Skeletal muscle tissue (tissue), 5 donors: ENCODE results near the gene ADCY6. TPM values are rescaled to one million over a fixed set of nuclear protein-coding genes. Genes with fewer than 3 reads are reported as not detected.
"Not testable (repeated sequence)": the region's sequence is repeated elsewhere in the genome, so short reads cannot be mapped to it uniquely, and the experiment has no call there.

Source experiments
- H3K27ac ChIP-seq: one replicate; pipeline ENCODE4 v1.7.0; 2013; ENCODE audit warnings: mild to moderate bottlenecking, low read depth, low read length, inconsistent platforms
- H3K27me3 ChIP-seq, 3 donors: one replicate each; pipeline ENCODE4 v1.7.0; 2013; ENCODE audit warnings: low read length in 3 of 3; ENCODE audit not compliant: control insufficient read depth in 3 of 3, insufficient read depth in 3 of 3
- H3K36me3 ChIP-seq, 3 donors: one replicate each; pipeline ENCODE4 v1.7.0; 2013; ENCODE audit warnings: low read length in 3 of 3; ENCODE audit not compliant: control insufficient read depth in 3 of 3, insufficient read depth in 3 of 3
- H3K4me1 ChIP-seq, 3 donors: one replicate each; pipeline ENCODE4 v1.7.0; 2013; ENCODE audit warnings: low read length in 3 of 3, mild to moderate bottlenecking in 3 of 3; ENCODE audit not compliant: control insufficient read depth in 3 of 3, insufficient read depth in 3 of 3
- H3K4me3 ChIP-seq, 3 donors: one replicate each; pipeline ENCODE4 v1.7.0; 2013; ENCODE audit warnings: low read length in 3 of 3
- H3K9ac ChIP-seq, 3 donors: one replicate each; pipeline ENCODE4 v1.7.0; 2013; ENCODE audit warnings: low read length in 3 of 3, mild to moderate bottlenecking in 3 of 3, moderate library complexity in 2 of 3, low read depth in 1 of 3
- H3K9me3 ChIP-seq, 3 donors: one replicate each; pipeline ENCODE4 v1.7.0; 2013; ENCODE audit warnings: low read length in 3 of 3; ENCODE audit not compliant: control insufficient read depth in 3 of 3
- small RNA-seq: library from RNA; depleted of rRNA; stranded (forward); fragments of <200 nt; gene quantifications from one replicate; pipeline ENCODE3, GENCODE V24; 2014
- total RNA-seq: library from RNA; depleted of rRNA; stranded (reverse); fragments of >200 nt; gene quantifications from one replicate; pipeline ENCODE4 v1.2.3, GENCODE V29; 2014
- donor health status: Osteomylitis.

Gene ADCY6
- total RNA-seq, 1 donor from 2014 or later, result 37.6 TPM

DNA sequence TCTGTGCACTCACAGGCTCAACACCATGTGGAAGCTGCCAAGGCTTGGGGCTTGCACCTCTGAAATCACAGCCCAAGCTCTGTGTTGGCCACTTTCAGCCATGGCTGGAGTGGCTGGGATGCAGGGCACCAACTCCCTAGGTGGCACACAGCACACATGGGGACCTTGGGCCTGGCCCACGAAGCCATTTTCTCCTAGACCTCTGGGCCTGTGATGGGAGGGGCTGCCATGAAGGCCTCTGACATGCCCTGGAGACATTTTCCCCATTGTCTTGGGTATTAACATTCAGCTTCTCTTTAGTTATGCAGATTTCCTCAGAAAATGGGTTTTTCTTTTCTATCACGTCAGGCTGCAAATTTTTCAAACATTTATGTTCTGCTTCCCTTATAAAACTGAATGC, 68.7 kb downstream of the ADCY6 start:
- not testable (repeated sequence) for H3K9ac ChIP-seq, H3K9me3 ChIP-seq, H3K27me3 ChIP-seq, H3K4me3 ChIP-seq, H3K27ac ChIP-seq, H3K36me3 ChIP-seq
- H3K4me1 ChIP-seq, result peaks cover 8 to 14% (median 10%) of the 10 kb centered on the region in 3 donors

DNA sequence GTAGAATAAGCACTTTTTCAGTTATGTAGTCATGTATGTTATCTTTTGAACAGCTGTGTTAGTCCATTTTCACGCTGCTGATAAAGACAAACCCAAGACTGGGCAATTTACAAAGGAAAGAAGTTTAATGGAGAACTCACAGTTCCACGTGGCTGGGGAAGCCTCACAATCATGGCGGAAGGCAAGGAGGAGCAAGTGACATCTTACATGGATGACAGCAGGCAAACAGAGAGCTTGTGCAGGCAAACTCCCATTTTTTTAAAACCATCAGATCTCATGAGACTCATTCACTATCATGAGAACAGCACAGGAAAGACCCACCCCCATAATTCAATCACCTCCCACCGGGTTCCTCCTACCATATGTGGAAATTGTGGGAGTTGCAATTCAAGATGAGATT, 69.9 kb downstream of the ADCY6 start:
- H3K9ac ChIP-seq, H3K4me3 ChIP-seq, H3K27me3 ChIP-seq, H3K36me3 ChIP-seq, H3K27ac ChIP-seq, H3K9me3 ChIP-seq: not testable (repeated sequence)
- peaks cover 19 to 24% (median 21%) of the 10 kb centered on the region in 3 donors for H3K4me1 ChIP-seq

DNA sequence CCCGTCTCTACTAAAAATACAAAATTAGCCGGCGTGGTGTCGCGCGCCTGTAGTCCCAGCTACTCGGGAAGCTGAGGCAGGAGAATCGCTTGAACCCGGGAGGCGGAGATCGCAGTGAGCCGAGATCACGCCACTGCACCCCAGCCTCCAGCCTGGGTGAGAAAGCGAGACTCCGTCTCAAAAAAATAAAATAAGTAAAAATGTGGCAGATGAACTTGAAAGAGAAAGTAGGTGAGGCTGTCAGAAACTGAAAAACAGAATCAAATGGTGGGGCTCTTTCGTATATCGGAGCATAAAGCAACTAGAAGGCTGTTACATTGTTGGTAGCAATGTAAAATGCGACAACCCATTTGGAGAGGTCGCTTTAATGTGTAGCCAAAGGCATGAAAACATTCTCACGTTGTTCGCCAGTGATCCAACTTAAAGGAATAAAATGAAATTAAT, 71.6 kb downstream of the ADCY6 start:
- Histone ChIP-seq H3K4me3 (peak overlapping the region; percentile 78 to 83 (median 80)), H3K27ac (peak overlapping the region; percentile 90), H3K9me3 (no peaks in the 10 kb centered on the region), H3K36me3 (peaks cover 0 to 6% (median 6%) of the 10 kb centered on the region in 3 donors), H3K27me3 (no peaks in the 10 kb centered on the region), H3K4me1 (peaks cover 27 to 31% (median 27%) of the 10 kb centered on the region in 3 donors), H3K9ac (peak overlapping the region; percentile 71 to 99 (median 79))

DNA sequence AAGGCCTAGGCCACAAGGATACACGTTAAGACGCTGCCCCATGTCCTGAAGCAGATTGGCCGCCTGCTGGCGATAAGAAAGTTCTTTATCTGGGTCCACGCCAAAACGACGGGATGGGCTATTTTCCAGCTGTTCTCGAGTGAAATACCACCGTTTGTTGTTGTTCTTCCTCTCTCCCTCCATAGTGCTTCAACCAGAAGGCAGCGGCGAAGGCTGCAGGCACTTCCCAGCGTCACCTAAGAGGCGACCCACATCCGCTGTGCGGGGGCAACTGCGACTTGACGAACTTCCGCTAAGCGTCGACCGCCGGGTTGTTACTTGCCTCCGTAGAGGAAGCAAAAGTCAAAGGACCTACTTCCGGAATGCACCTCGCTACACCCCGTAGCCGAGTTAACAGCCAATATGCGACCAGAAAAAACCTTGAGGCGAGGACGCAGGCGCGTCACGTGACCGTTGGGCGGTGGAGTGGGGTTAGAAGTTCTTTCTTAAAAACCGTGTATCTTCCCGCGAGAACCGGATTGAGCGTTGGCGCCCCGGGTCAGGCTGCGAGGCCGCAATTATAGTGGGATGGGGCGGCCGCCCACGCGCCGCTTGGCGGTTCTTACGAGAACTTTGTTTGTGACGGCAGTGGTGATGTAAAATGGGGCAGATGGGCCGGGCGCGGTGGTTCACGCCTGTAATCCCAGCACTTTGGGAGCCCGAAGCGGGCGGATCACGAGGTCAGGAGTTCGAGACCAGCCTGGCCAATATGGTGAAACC, 72.2 kb downstream of the ADCY6 start, which contains the start of gene CCNT1:
TSS of gene CCNT1 (minus strand) at position 215 of the 759 bp plus-strand sequence. CDS start at position 183, 32 bp downstream.
- Histone ChIP-seq H3K27me3 (no peaks in the 10 kb centered on the region), H3K9me3 (no peaks in the 10 kb centered on the region), H3K9ac (peak within 1 kb of the TSS; percentile 91 to 99 (median 99)), H3K4me3 (peak within 1 kb of the TSS; percentile 83 to 99 (median 97)), H3K4me1 (peaks cover 27 to 31% (median 27%) of the 10 kb centered on the region in 3 donors), H3K27ac (peak within 1 kb of the TSS; percentile 90), H3K36me3 (peaks cover 0 to 9% (median 8%) of the 10 kb centered on the region in 3 donors)

Small RNAs within 50 kb of the gene (small RNA-seq; reads per million reads assigned to genes)
- gene MIR4701, result not detected
- not detected for gene RF00019

Other genes with a start within 250 kb of the ADCY6 start
- gene LALBA, start 219.0 kb downstream of the ADCY6 start, total RNA-seq, result not detected
- 53.8 TPM for gene KANSL2, start 106.9 kb downstream of the ADCY6 start, total RNA-seq
- 27.7 TPM for gene CCNT1, start 72.4 kb downstream of the ADCY6 start, total RNA-seq
- 4.2 TPM for gene CACNB3, start 29.4 kb upstream of the ADCY6 start, total RNA-seq
- 56.9 TPM for gene DDX23, start 63.1 kb upstream of the ADCY6 start, total RNA-seq
- under 0.01 TPM for gene RND1, start 76.8 kb upstream of the ADCY6 start, total RNA-seq
- 5.7 TPM for gene FKBP11, start 136.4 kb upstream of the ADCY6 start, total RNA-seq
- gene ARF3, start 168.4 kb upstream of the ADCY6 start, total RNA-seq, result 19.8 TPM
- 0.52 TPM for gene WNT10B, start 182.6 kb upstream of the ADCY6 start, total RNA-seq
- gene WNT1, start 189.2 kb upstream of the ADCY6 start, total RNA-seq, result not detected
- 18.8 TPM for gene DDN, start 210.3 kb upstream of the ADCY6 start, total RNA-seq
- 41.8 TPM for gene PRKAG1, start 229.7 kb upstream of the ADCY6 start, total RNA-seq